Mesendoderm (in vitro differentiated cells): ENCODE measurements around the gene WNT3A.
"Not testable (repeated sequence)": the region's sequence is repeated elsewhere in the genome, so short reads cannot be mapped to it uniquely, and the experiment has no call there.

Experiments used
- DNase-seq: peaks from one replicate; pipeline ENCODE4 v3.0.0; 2013
- H2AK5ac ChIP-seq: 2 replicates; pipeline ENCODE4 v1.6.1; 2013; ENCODE audit warnings: low read length, inconsistent platforms
- H2BK120ac ChIP-seq: 2 replicates; pipeline ENCODE4 v1.6.1; 2013; ENCODE audit warnings: low read depth, mild to moderate bottlenecking, low read length, moderate library complexity, mixed read lengths
- H2BK15ac ChIP-seq: replicated peaks from 2 replicates; pipeline ENCODE4 v1.6.1; 2013; ENCODE audit warnings: low read depth, mild to moderate bottlenecking, moderate library complexity
- H2BK5ac ChIP-seq: 2 replicates; pipeline ENCODE4 v1.6.1; 2013; ENCODE audit warnings: low read length, inconsistent platforms
- H3K18ac ChIP-seq: 2 replicates; pipeline ENCODE4 v1.6.1; 2013; ENCODE audit warnings: mild to moderate bottlenecking, low read length, mixed read lengths
- H3K23ac ChIP-seq: one replicate; pipeline ENCODE4 v1.6.1; 2013; ENCODE audit warnings: low read length
- H3K27ac ChIP-seq: 2 replicates; pipeline ENCODE4 v1.5.1; 2013; ENCODE audit warnings: low read depth, mild to moderate bottlenecking, inconsistent platforms, low read length, moderate library complexity
- H3K27me3 ChIP-seq: 2 replicates; pipeline ENCODE4 v1.6.1; 2013; ENCODE audit warnings: low read length, control low read depth, mild to moderate bottlenecking, inconsistent platforms; ENCODE audit not compliant: insufficient read depth, poor library complexity
- H3K36me3 ChIP-seq: 2 replicates; pipeline ENCODE4 v1.6.1; 2013; ENCODE audit warnings: low read length, inconsistent platforms; ENCODE audit not compliant: control insufficient read depth, insufficient read depth
- H3K4ac ChIP-seq: one replicate; pipeline ENCODE4 v1.6.1; 2013; ENCODE audit warnings: low read depth, mild to moderate bottlenecking, low read length, moderate library complexity
- H3K4me1 ChIP-seq: 2 replicates; pipeline ENCODE4 v1.6.1; 2013; ENCODE audit warnings: low read depth, low read length, inconsistent platforms; ENCODE audit not compliant: control insufficient read depth
- H3K4me2 ChIP-seq: 2 replicates; pipeline ENCODE4 v1.6.1; 2013; ENCODE audit warnings: low read length
- H3K4me3 ChIP-seq: 2 replicates; pipeline ENCODE4 v1.5.1; 2013; ENCODE audit warnings: mild to moderate bottlenecking, low read length
- H3K56ac ChIP-seq: one replicate; pipeline ENCODE4 v1.6.1; 2013; ENCODE audit warnings: low read length
- H3K79me1 ChIP-seq: 2 replicates; pipeline ENCODE4 v1.6.1; 2013; ENCODE audit warnings: low read length, inconsistent platforms
- H3K79me2 ChIP-seq: 2 replicates; pipeline ENCODE4 v1.6.1; 2013; ENCODE audit warnings: mild to moderate bottlenecking, low read length; ENCODE audit not compliant: control insufficient read depth, insufficient read depth
- H3K9ac ChIP-seq: 2 replicates; pipeline ENCODE4 v1.6.1; 2013; ENCODE audit warnings: low read length, inconsistent platforms
- H4K5ac ChIP-seq: one replicate; pipeline ENCODE4 v1.6.1; 2013; ENCODE audit warnings: low read length
- H4K8ac ChIP-seq: one replicate; pipeline ENCODE4 v1.6.1; 2013; ENCODE audit warnings: low read depth, mild to moderate bottlenecking, control low read depth, low read length, moderate library complexity
- WGBS: extraction: QIAGEN DNeasy Blood & Tissue Kit; methylation state at CpG from one replicate; pipeline ENCODE4 v1.1.7; 2013; ENCODE audit warnings: low lambda C conversion rate, missing lambda C conversion rate; ENCODE audit not compliant: insufficient coverage; ENCODE audit errors: extremely low coverage; 5-methylcytosine and 5-hydroxymethylcytosine counted together

WNT3A gene

DNA sequence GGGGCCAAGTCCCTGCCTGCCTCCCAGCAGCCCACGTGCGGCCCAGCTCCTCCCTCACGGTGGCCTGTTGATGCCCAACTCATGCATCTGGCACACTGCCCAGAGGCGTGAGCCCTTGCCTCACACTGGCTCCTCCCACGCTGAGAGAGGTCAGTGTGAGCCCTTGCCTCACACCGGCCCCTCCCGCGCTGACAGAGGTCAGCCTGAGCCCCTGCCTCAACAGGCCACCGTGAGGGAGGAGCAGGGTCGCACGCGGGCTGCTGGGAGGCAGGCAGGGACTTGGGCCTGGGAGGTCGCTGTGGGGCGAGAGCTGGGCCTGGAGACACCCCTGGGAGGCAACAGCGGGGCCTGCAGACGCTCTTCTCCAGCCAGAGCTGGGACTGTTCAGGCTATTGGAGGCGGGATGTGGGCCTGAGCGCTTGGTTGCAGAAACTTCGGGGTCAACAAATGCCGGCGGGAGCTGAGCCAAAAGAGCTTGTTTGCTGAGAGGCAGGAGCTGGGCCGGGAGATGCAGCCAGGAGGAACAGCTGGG is 33.9 kb upstream of the WNT3A start:
- DNase-seq, result not testable (repeated sequence)

DNA sequence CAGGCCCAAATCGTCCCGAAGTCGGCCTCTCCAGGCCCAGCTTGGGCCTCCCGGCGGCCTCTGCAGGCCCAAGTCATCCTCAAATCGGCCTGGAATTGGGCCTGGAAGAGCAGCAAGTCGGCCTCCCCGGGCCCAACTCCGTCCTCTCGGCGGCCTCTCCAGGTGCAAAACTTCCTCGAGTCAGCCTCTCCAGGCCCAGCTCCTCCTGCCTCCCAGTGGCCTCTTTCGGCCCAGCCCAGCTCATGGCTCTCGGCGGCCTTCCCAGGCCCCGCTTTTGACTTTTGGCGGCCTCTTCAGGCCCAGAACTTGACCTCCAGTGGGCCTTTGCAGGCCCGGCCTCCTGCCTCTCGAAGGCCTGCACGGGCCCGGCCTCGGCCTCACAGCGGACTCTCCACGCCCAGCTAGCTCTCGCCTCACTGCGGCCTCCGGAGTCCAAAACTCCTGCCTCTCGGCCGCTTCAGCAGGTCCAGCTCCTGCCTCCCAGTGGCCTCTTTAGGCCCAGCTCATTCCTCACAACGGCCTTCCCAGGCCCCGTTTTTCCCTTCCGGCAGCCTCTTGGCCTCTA is 33.0 kb upstream of the WNT3A start:
- H3K4me3 ChIP-seq, H4K5ac ChIP-seq, H3K27me3 ChIP-seq, H3K79me2 ChIP-seq, H3K9ac ChIP-seq, H3K56ac ChIP-seq, H3K36me3 ChIP-seq, H3K27ac ChIP-seq, H2BK120ac ChIP-seq, H4K8ac ChIP-seq, H3K18ac ChIP-seq, H3K79me1 ChIP-seq, DNase-seq, H2AK5ac ChIP-seq, H2BK15ac ChIP-seq, H3K4me2 ChIP-seq, H2BK5ac ChIP-seq, H3K4me1 ChIP-seq, H3K23ac ChIP-seq, H3K4ac ChIP-seq: not testable (repeated sequence)
- no CpG with 5 or more reads among the region's 32 CpGs for WGBS

More for the DNA sequence above, 33.9 kb upstream of the WNT3A start:
- H4K5ac ChIP-seq, H3K9ac ChIP-seq, H2BK15ac ChIP-seq, H3K79me2 ChIP-seq, H3K79me1 ChIP-seq, H2BK120ac ChIP-seq, H3K27me3 ChIP-seq, H3K4me3 ChIP-seq, H3K4me2 ChIP-seq, H4K8ac ChIP-seq, H2AK5ac ChIP-seq, H3K36me3 ChIP-seq, H3K4ac ChIP-seq, H2BK5ac ChIP-seq, H3K27ac ChIP-seq, H3K18ac ChIP-seq, H3K23ac ChIP-seq, H3K56ac ChIP-seq, H3K4me1 ChIP-seq: not testable (repeated sequence)
- no CpG with 5 or more reads among the region's 22 CpGs for whole genome bisulfite sequencing

DNA sequence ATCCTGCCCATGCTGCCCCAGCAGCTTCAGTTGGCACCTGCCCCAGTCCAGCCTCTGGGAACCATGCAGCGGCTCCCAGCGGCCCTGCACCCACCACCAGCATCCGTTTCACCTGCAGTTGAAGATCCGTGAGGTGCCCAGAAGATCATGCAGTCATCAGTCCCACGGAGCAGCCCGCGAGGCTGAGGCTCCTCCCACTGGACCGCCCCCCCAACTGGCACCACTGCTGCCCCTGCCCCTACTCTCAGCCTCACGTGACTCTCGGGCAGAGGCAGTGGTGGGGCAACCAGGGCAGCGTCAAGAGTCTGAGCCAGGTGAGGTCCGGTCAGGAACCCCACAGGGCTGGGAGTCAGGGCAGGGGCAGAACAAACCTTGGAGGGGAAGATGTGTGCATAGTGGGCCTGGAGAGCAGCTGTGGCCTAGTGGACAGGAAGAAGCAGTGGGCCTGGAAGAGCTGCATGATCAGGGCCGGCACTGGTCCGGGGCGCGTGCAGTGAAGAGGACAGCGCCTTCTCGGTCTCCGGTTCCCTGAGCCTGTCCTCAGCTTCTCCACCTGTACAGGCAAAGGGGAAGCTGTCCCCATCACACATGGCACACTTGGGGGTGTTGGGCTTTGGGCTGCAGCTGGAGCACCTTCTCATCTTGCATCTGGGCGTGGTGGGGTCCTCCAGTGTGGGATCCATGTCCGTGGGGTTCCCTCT is 31.1 kb upstream of the WNT3A start:
- no CpG with 5 or more reads among the region's 21 CpGs for WGBS
- H3K36me3 ChIP-seq, H3K4ac ChIP-seq, H2AK5ac ChIP-seq, H2BK5ac ChIP-seq, H2BK120ac ChIP-seq, H3K79me2 ChIP-seq, H3K27me3 ChIP-seq, H3K4me3 ChIP-seq, H2BK15ac ChIP-seq, H3K4me2 ChIP-seq, H3K4me1 ChIP-seq, H3K79me1 ChIP-seq, DNase-seq, H3K27ac ChIP-seq, H4K8ac ChIP-seq, H3K23ac ChIP-seq, H3K18ac ChIP-seq, H4K5ac ChIP-seq, H3K56ac ChIP-seq, H3K9ac ChIP-seq: not testable (repeated sequence)

DNA sequence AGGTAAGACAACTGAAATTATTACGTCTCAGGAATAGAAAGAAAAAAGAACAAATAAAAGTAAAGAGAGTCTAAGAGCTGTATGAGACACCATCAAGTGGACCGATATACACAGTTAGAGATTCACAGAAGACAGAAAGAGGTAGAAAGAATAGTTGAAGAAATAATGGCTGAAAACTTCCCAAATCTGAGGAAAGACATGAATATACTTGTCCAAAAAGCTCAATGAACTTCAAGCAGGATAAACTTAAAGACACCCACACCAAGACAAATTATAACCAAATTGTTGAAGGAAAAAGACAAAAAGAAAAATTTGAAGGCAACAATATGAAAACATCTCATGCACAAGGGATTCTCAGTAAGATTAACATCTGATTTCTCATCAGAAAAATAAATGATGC is 19.6 kb upstream of the WNT3A start:
- H3K4me1 ChIP-seq, result no peaks in the 10 kb centered on the region
- DNase-seq, result no peak
- H3K4ac ChIP-seq, result no peak overlapping the region
- no peak overlapping the region for H4K5ac ChIP-seq
- no peak overlapping the region for H2BK120ac ChIP-seq
- no peak overlapping the region for H3K27ac ChIP-seq
- no peak overlapping the region for H2BK5ac ChIP-seq
- WGBS, result no CpG with 5 or more reads among the region's 2 CpGs
- H3K4me3 ChIP-seq, result no peak overlapping the region
- no peak overlapping the region for H3K56ac ChIP-seq
- no peak overlapping the region for H3K4me2 ChIP-seq
- no peak overlapping the region for H3K23ac ChIP-seq
- no peaks in the 10 kb centered on the region for H3K27me3 ChIP-seq
- no peak overlapping the region for H4K8ac ChIP-seq
- H3K36me3 ChIP-seq, result no peaks in the 10 kb centered on the region
- no peak overlapping the region for H3K18ac ChIP-seq
- no peaks in the 10 kb centered on the region for H3K79me1 ChIP-seq
- H3K9ac ChIP-seq, result no peak overlapping the region
- H2BK15ac ChIP-seq, result no peak overlapping the region
- no peak overlapping the region for H2AK5ac ChIP-seq
- H3K79me2 ChIP-seq, result no peaks in the 10 kb centered on the region

DNA sequence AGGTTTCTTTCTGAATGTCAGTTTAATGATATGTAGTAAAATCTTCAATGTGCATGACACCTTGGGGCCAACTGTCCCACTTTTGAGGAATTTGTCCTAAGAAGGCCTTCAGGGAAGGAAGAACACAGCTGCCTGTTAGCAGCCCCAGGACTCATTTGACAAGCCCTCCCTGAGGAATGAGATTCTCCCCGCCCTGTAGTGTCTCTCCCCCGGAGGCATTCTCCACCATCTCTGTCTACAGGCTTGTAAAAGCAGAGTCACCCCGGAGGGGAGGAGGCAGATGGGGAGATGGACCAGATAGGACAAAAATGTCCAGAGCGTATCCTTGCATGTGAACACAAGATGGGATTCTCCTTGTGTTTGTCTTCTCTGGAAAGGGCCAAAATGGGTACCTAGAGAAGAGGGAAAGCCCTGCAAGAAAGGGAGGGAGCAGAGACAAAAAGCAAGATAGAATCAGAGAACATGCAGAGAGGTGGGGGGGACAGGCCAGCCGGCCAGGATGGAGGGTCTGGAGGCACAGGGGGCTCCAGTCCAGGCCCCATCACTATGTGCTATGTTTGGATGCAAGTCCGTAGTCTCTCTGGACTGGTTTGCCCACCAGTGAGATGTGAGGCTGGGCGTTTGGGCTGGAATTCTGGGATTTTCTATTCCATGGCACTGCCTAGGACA is 12.0 kb upstream of the WNT3A start:
- Histone ChIP-seq H2BK120ac (no peak overlapping the region), H4K8ac (no peak overlapping the region), H3K36me3 (no peaks in the 10 kb centered on the region), H3K4me2 (no peak overlapping the region), H3K79me1 (no peaks in the 10 kb centered on the region), H3K18ac (no peak overlapping the region), H3K4ac (no peak overlapping the region), H3K4me3 (no peak overlapping the region), H3K27ac (no peak overlapping the region), H2AK5ac (no peak overlapping the region), H3K9ac (no peak overlapping the region), H3K23ac (no peak overlapping the region), H3K79me2 (no peaks in the 10 kb centered on the region), H3K56ac (no peak overlapping the region), H2BK15ac (no peak overlapping the region), H4K5ac (no peak overlapping the region), H3K27me3 (no peaks in the 10 kb centered on the region), H2BK5ac (no peak overlapping the region), H3K4me1 (no peaks in the 10 kb centered on the region)
- no peak for DNase-seq
- WGBS, result no CpG with 5 or more reads among the region's 7 CpGs
